Thyroid gland (tissue), 4 donors: ENCODE results near the gene CD177. TPM values are rescaled to one million over a fixed set of nuclear protein-coding genes. Genes with fewer than 3 reads are reported as not detected.
"Not testable (repeated sequence)": the region's sequence is repeated elsewhere in the genome, so short reads cannot be mapped to it uniquely, and the experiment has no call there.

Experiments
- DNase-seq, 2 donors: peaks; one replicate each; pipeline ENCODE4 v3.0.0-alpha.2; 2019
- H3K27ac ChIP-seq, 3 donors: fragments of 200-600 bp; sonication (generic); 1 replicate in 2 of 3; 2 replicates in 1 of 3; pipeline ENCODE4 v1.5.1; 2016 to 2019; ENCODE audit warnings: mild to moderate bottlenecking in 1 of 3, moderate library complexity in 1 of 3
- H3K27me3 ChIP-seq: fragments of 200-600 bp; sonication (generic); one replicate; pipeline ENCODE4 v1.5.1; 2019
- H3K36me3 ChIP-seq, 2 donors: fragments of 200-600 bp; sonication (generic); one replicate each; pipeline ENCODE4 v1.5.1; 2016 to 2019
- H3K4me1 ChIP-seq, 2 donors: fragments of 200-600 bp; sonication (generic); one replicate each; pipeline ENCODE4 v1.5.1; 2017 to 2019
- H3K4me3 ChIP-seq, 3 donors: fragments of 200-600 bp; sonication (generic); replicated peaks in 1 of 3; 1 replicate in 2 of 3; 2 replicates in 1 of 3; pipeline ENCODE4 v1.5.1; 2016; ENCODE audit warnings: mild to moderate bottlenecking in 1 of 3
- H3K9me3 ChIP-seq: fragments of 200-600 bp; sonication (generic); one replicate; pipeline ENCODE4 v1.5.1; 2017
- POLR2A ChIP-seq, 2 donors: fragments of 450-650 bp; IDR thresholded peaks; one replicate each; pipeline ENCODE4 v1.6.1; 2017; ENCODE audit warnings: antibody characterized with exemption in 2 of 2, mild to moderate bottlenecking in 2 of 2, moderate library complexity in 1 of 2
- WGBS, 2 donors: methylation state at CpG; one replicate each; pipeline ENCODE4 v1.1.5; 2017; 5-methylcytosine and 5-hydroxymethylcytosine counted together
- intact Hi-C: fragments of 100-400 bp; cut with DNase I; formaldehyde crosslinking; loops from one replicate; pipeline ENCODE4 v1.15.1; 2023
- total RNA-seq, 4 donors: library from RNA; depleted of rRNA; stranded (reverse); fragments of >200 nt; gene quantifications; one replicate each; pipeline ENCODE4 v1.2.3, GENCODE V29; 2016
- TF ChIP-seq, protein P1 (sequence below), 6 experiments: fragments of 200-600 bp in 3 of 6; fragments of 450-650 bp in 3 of 6; sonication (generic) in 3 of 6; IDR thresholded peaks; one replicate each; pipeline ENCODE4 v1.5.1; 2016 to 2019; ENCODE audit warnings: antibody characterized with exemption in 6 of 6, mild to moderate bottlenecking in 2 of 6, inconsistent platforms in 1 of 6, moderate library complexity in 1 of 6

The CD177 gene
- total RNA-seq, 4 donors from 2014 or later = 0.29 to 1.9 (median 0.59) TPM; not detected in 1

- no peaks in the 10 kb centered on the region for H3K4me1 ChIP-seq
Measured at GRCh38 chr19:43351998-43352746, 1.3 kb upstream of the CD177 start.

GRCh38 chr19:43354305-43354627 is 780 bp downstream of the CD177 start:
- intact Hi-C loops = no loop called here
- Histone ChIP-seq H3K9me3 (no peaks in the 10 kb centered on the region), H3K4me1 (no peaks in the 10 kb centered on the region), H3K36me3 (no peaks in the 10 kb centered on the region), H3K27ac (no peak overlapping the region), H3K27me3 (peaks cover 4% of the 10 kb centered on the region), H3K4me3 (no peak overlapping the region)
- 15 to 48% methylated on average over 16 of the region's 19 CpGs for WGBS, 2 donors
- no peak for TF ChIP-seq POLR2A (IDR thresholded peaks at IDR 0.05)
- TF ChIP-seq, protein P1, sequence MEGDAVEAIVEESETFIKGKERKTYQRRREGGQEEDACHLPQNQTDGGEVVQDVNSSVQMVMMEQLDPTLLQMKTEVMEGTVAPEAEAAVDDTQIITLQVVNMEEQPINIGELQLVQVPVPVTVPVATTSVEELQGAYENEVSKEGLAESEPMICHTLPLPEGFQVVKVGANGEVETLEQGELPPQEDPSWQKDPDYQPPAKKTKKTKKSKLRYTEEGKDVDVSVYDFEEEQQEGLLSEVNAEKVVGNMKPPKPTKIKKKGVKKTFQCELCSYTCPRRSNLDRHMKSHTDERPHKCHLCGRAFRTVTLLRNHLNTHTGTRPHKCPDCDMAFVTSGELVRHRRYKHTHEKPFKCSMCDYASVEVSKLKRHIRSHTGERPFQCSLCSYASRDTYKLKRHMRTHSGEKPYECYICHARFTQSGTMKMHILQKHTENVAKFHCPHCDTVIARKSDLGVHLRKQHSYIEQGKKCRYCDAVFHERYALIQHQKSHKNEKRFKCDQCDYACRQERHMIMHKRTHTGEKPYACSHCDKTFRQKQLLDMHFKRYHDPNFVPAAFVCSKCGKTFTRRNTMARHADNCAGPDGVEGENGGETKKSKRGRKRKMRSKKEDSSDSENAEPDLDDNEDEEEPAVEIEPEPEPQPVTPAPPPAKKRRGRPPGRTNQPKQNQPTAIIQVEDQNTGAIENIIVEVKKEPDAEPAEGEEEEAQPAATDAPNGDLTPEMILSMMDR (IDR thresholded peaks at IDR 0.05) = no peak
- DNase-seq = no peak

More at GRCh38 chr19:43351998-43352746, 1.3 kb upstream of the CD177 start:
- TF ChIP-seq, protein P1 (IDR thresholded peaks at IDR 0.05) = no peak
- TF ChIP-seq POLR2A (IDR thresholded peaks at IDR 0.05) = no peak
- H3K27ac ChIP-seq = no peak overlapping the region
- 79 to 89% methylated on average over 7 of the region's 7 CpGs for WGBS, 2 donors
- peaks cover 4% of the 10 kb centered on the region for H3K27me3 ChIP-seq
- no peaks in the 10 kb centered on the region for H3K36me3 ChIP-seq
- intact Hi-C loops = no loop called here
- H3K4me3 ChIP-seq = no peak overlapping the region
- no peak for DNase-seq
- H3K9me3 ChIP-seq = no peaks in the 10 kb centered on the region

GRCh38 chr19:43356749-43357148 is 3.3 kb downstream of the CD177 start:
- H3K9me3 ChIP-seq, H3K36me3 ChIP-seq, H3K4me3 ChIP-seq, H3K27me3 ChIP-seq, DNase-seq, intact Hi-C loops, H3K27ac ChIP-seq, H3K4me1 ChIP-seq: not testable (repeated sequence)
- no CpG with 5 or more reads among the region's 3 CpGs for WGBS, 2 donors

DNA sequence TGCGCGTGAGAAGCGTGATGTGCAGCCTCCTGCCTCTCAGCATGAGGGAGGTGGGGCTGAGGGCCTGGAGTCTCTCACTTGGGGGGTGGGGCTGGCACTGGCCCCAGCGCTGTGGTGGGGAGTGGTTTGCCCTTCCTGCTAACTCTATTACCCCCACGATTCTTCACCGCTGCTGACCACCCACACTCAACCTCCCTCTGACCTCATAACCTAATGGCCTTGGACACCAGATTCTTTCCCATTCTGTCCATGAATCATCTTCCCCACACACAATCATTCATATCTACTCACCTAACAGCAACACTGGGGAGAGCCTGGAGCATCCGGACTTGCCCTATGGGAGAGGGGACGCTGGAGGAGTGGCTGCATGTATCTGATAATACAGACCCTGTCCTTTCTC is 8.7 kb downstream of the CD177 start:
- TF ChIP-seq, protein P1 (IDR thresholded peaks at IDR 0.05) = no peak
- no peak for TF ChIP-seq POLR2A (IDR thresholded peaks at IDR 0.05)
- Histone ChIP-seq H3K4me1 (no peaks in the 10 kb centered on the region), H3K4me3 (no peak overlapping the region), H3K27ac (no peak overlapping the region), H3K27me3 (no peaks in the 10 kb centered on the region), H3K9me3 (no peaks in the 10 kb centered on the region), H3K36me3 (no peaks in the 10 kb centered on the region)
- 58 to 67% methylated on average over 5 of the region's 8 CpGs for WGBS, 2 donors
- intact Hi-C loops = no loop called here
- DNase-seq = no peak

DNA sequence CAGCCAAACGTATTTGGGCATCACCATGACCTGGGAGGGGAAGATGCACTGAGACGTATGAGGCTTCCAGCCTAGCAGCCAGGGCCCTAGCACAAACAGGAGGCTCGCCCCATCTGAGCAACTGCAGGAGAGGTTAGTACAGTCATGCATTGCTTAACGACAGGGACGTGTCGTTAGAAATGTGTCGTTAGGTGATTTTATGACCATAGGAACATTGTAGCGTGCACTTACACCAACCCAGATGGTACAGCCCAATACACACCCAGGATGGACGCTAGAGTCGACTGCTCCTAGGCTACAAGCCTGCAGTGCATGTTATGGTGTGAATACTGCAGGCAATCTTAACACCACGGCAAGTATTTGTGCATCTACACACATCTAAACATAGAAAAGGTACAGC is 9.3 kb downstream of the CD177 start:
- no peak overlapping the region for H3K27ac ChIP-seq
- WGBS, 2 donors = 79 to 86% methylated on average over 9 to 11 of the region's 11 CpGs
- no peaks in the 10 kb centered on the region for H3K4me1 ChIP-seq
- TF ChIP-seq, protein P1 (IDR thresholded peaks at IDR 0.05) = no peak
- TF ChIP-seq POLR2A (IDR thresholded peaks at IDR 0.05) = no peak
- no peak overlapping the region for H3K4me3 ChIP-seq
- intact Hi-C loops = no loop called here
- no peaks in the 10 kb centered on the region for H3K36me3 ChIP-seq
- DNase-seq = no peak
- no peaks in the 10 kb centered on the region for H3K9me3 ChIP-seq
- H3K27me3 ChIP-seq = no peaks in the 10 kb centered on the region

GRCh38 chr19:43365677-43366076 is 12.2 kb downstream of the CD177 start:
- DNase-seq, intact Hi-C loops, H3K9me3 ChIP-seq, H3K4me3 ChIP-seq, H3K27ac ChIP-seq, H3K36me3 ChIP-seq, H3K4me1 ChIP-seq, H3K27me3 ChIP-seq: not testable (repeated sequence)
- WGBS, 2 donors = 79 to 81% methylated on average over 5 of the region's 9 CpGs
